ENCODE measurements around the gene GP1BB. TPM values are rescaled to one million over a fixed set of nuclear protein-coding genes. Genes with fewer than 3 reads are reported as not detected.

The GP1BB gene
- total and polyA plus RNA-seq, 2 of the 13 experiments (the other 11 are each of a cell fraction or from before 2014, with no cell fraction given): not detected

DNA sequence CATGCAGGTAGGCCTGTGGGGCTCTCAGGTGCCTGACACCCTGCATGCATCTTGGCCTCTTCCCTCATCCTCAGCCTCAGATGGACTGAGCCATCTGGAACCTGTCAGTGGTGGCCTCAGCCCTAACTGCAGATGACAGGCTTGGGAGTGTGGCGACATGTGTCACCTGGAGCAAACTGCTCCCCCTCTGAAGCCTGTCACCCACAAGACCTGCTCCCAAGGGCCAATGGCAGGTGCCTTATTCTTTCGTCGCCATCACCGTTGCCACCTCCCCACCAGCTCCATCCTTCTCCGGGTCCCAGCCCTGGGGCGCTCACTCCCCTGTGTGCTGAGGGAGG, 12.6 kb upstream of the GP1BB start:
- no peak overlapping the region for H2AFZ ChIP-seq (ENCODE audit: low read length)
- H4K20me1 ChIP-seq (ENCODE audit: insufficient read depth, low read length): no peaks in the 10 kb centered on the region; the same call in 1 of the 2 replicates
- no peak overlapping the region for H3K4me2 ChIP-seq (ENCODE audit: low read depth, low read length)
- ChIA-PET CTCF (ENCODE audit: low intra/inter-chr PET ratio, low total read pairs) (no interaction called here), POLR2A (no interaction called here)
- WGBS (ENCODE audit: low lambda C conversion rate): 67% methylated on average over 4 of the region's 6 CpGs
- H3K79me2 ChIP-seq (ENCODE audit: insufficient read depth, low read length): no peaks in the 10 kb centered on the region
- H3K9ac ChIP-seq (ENCODE audit: insufficient read depth, low read depth, low read length): no peak overlapping the region
- H3K36me3 ChIP-seq (replicated peaks in 1 of 2; ENCODE audit: control insufficient read depth in 1 of 2, insufficient read depth in 2 of 2, low read length in 2 of 2): no peaks in the 10 kb centered on the region
- in situ Hi-C loops (cut with HindIII; ENCODE audit: extremely low pct_ligation_motif_present, low pct_unique_long_range_greater_than_20kb): no loop called here
- H3K4me1 ChIP-seq (ENCODE audit: insufficient read depth, low read length): no peaks in the 10 kb centered on the region
- no peaks in the 10 kb centered on the region for H3K9me3 ChIP-seq (ENCODE audit: low read length)
- FAIRE-seq (no peak), DNase-seq (ENCODE audit: low spot score) (no peak), ATAC-seq (no peak)
- intact Hi-C loops (cut with micrococcal nuclease; ENCODE audit: unreplicated experiment): no loop called here
- no peak for TF ChIP-seq ZNF367 (CRISPR knock-in tag; IDR thresholded peaks at IDR 0.05; ENCODE audit: borderline replicate concordance)
- no peak for TF ChIP-seq HNRNPL (IDR thresholded peaks at IDR 0.05; ENCODE audit: low read depth, low read length)
- TF ChIP-seq, protein P1, sequence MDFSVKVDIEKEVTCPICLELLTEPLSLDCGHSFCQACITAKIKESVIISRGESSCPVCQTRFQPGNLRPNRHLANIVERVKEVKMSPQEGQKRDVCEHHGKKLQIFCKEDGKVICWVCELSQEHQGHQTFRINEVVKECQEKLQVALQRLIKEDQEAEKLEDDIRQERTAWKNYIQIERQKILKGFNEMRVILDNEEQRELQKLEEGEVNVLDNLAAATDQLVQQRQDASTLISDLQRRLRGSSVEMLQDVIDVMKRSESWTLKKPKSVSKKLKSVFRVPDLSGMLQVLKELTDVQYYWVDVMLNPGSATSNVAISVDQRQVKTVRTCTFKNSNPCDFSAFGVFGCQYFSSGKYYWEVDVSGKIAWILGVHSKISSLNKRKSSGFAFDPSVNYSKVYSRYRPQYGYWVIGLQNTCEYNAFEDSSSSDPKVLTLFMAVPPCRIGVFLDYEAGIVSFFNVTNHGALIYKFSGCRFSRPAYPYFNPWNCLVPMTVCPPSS (IDR thresholded peaks at IDR 0.05): no peak
- no peak for TF ChIP-seq HNRNPLL (IDR thresholded peaks at IDR 0.05; ENCODE audit: low read depth, low read length, poor library complexity, severe bottlenecking)
- TF ChIP-seq ZNF10 (CRISPR knock-in tag; IDR thresholded peaks at IDR 0.05; ENCODE audit: borderline replicate concordance, low read depth): no peak
- no peak for TF ChIP-seq ARNTL (CRISPR knock-in tag; IDR thresholded peaks at IDR 0.05)
- TF ChIP-seq SETDB1 (CRISPR knock-in tag; IDR thresholded peaks at IDR 0.05; ENCODE audit: borderline replicate concordance): no peak
- no peak for TF ChIP-seq TSC22D2 (CRISPR knock-in tag; IDR thresholded peaks at IDR 0.05; ENCODE audit: borderline replicate concordance)
- TF ChIP-seq, protein P2, sequence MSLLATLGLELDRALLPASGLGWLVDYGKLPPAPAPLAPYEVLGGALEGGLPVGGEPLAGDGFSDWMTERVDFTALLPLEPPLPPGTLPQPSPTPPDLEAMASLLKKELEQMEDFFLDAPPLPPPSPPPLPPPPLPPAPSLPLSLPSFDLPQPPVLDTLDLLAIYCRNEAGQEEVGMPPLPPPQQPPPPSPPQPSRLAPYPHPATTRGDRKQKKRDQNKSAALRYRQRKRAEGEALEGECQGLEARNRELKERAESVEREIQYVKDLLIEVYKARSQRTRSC (CRISPR knock-in tag; IDR thresholded peaks at IDR 0.05; ENCODE audit: low read depth): no peak
- no peak for TF ChIP-seq ZNF577 (CRISPR knock-in tag; IDR thresholded peaks at IDR 0.05; ENCODE audit: borderline replicate concordance, low read depth)
- no peak for TF ChIP-seq ZKSCAN5 (CRISPR knock-in tag; IDR thresholded peaks at IDR 0.05)
- peaks cover 11 to 84% of the 10 kb centered on the region in 2 experiments for H3K27me3 ChIP-seq (ENCODE audit: control insufficient read depth in 1 of 2, insufficient read depth in 2 of 2, low read length in 2 of 2)
- no peak overlapping the region for H3K4me3 ChIP-seq (replicated peaks in 1 of 3; ENCODE audit: insufficient read depth in 1 of 3, low read depth in 2 of 3, low read length in 3 of 3)
- no TSS peak for BruUV-seq (replicated peaks)
- H3K27ac ChIP-seq (ENCODE audit: extremely low read length, insufficient read depth, low read length): no peak overlapping the region

All from HepG2 (cell line).